AG09309 (cell line): ENCODE results near the gene ATXN7.

Source experiments
- DNase-seq: peaks from one replicate; pipeline ENCODE4 v3.0.0-alpha.2; 2010; ENCODE audit warnings: low read depth
- H3K4me3 ChIP-seq: 2 replicates; pipeline ENCODE4 v1.5.1; 2011; ENCODE audit warnings: mild to moderate bottlenecking, low read depth, low read length, moderate library complexity; ENCODE audit not compliant: control insufficient read depth
- TF ChIP-seq, protein P1 (sequence below): IDR thresholded peaks from 2 replicates; pipeline ENCODE4 v1.5.1; 2011; ENCODE audit warnings: mild to moderate bottlenecking, low read depth, low read length, inconsistent platforms; ENCODE audit not compliant: insufficient read depth, control insufficient read depth; ENCODE audit errors: missing control alignments

ATXN7 gene

DNA sequence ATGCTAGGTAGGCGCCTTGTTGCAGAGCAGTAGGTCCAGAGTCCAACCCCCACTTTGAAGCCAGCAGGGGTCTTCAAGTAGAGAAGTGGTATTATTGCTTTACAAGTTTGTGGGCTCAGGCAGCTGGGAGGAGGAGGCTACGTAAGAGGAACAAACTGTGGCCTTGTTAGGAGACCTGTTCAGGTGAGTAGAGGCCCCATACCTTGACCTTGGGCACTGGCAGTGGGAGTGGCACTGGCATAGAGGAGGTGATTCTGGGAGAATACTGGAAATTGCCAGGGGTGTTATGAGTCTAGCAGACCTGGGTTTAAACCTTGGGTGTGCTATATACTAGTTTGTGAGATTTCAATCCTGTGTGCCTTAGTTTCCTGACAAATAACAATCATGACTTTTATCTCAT, 83.1 kb downstream of the ATXN7 start:
- H3K4me3 ChIP-seq: no peak overlapping the region
- DNase-seq: no peak

DNA sequence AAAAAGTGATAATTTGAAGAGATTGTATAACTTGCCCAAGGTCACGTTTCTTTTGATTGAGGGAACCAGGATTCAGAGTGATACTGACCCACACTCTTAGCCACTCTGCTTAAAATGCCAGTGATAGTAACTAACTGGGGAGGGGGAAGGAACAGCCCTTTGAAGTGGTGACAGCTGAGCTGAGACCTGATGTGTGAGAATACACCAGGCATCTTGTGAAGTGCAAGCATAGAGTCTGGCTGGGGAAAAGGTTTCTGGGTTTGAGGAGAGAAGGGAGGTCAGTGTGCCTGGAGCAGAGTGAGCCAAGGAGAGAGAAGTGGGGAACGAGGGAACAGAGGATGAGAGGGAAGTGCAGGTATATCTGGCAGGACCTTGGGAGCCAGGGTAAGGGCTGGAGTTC, 83.9 kb downstream of the ATXN7 start:
- no peak overlapping the region for H3K4me3 ChIP-seq
- no peak for DNase-seq
- TF ChIP-seq, protein P1, sequence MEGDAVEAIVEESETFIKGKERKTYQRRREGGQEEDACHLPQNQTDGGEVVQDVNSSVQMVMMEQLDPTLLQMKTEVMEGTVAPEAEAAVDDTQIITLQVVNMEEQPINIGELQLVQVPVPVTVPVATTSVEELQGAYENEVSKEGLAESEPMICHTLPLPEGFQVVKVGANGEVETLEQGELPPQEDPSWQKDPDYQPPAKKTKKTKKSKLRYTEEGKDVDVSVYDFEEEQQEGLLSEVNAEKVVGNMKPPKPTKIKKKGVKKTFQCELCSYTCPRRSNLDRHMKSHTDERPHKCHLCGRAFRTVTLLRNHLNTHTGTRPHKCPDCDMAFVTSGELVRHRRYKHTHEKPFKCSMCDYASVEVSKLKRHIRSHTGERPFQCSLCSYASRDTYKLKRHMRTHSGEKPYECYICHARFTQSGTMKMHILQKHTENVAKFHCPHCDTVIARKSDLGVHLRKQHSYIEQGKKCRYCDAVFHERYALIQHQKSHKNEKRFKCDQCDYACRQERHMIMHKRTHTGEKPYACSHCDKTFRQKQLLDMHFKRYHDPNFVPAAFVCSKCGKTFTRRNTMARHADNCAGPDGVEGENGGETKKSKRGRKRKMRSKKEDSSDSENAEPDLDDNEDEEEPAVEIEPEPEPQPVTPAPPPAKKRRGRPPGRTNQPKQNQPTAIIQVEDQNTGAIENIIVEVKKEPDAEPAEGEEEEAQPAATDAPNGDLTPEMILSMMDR: no peak

More for the DNA sequence above, 83.1 kb downstream of the ATXN7 start:
- TF ChIP-seq, protein P1: no peak

DNA sequence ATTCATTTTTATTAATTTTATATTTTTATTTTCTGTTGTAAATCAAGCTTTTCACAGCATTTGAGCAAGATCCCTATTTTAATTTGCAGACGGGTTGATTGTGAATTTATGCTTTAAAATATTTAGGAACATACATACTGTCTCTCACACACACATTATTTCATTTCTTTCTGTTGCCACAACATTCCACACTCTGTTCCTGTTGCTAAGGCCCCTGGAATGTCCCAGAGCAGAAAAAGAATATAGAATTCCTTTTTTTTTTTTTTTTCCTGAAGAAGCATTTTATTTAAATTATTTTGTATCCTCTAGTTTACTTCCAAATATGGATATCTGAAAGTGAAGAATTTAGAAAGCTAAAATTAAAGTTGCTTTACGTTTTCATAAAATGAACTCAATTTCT, 85.3 kb downstream of the ATXN7 start:
- TF ChIP-seq, protein P1: no peak
- no peak overlapping the region for H3K4me3 ChIP-seq
- DNase-seq: no peak

DNA sequence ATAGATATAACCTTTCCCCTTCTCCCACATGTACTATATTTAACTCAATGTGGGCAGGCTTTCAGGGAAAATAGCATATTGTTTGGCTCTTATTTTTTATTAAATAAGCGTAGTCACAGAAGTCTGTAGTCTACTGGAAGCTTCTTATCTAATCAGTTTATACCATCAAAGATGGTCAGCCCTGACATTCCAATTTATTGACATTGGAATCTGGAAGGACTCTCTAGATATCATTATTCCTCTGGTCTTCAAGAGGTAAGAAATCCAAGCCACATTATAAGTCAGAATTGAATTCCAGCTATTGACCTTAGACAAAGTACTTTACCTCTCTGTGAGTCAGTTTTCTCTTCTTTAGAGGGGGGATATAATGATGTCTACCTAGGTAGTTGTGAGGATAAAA, 87.0 kb downstream of the ATXN7 start:
- TF ChIP-seq, protein P1: no peak
- DNase-seq: no peak
- no peak overlapping the region for H3K4me3 ChIP-seq

DNA sequence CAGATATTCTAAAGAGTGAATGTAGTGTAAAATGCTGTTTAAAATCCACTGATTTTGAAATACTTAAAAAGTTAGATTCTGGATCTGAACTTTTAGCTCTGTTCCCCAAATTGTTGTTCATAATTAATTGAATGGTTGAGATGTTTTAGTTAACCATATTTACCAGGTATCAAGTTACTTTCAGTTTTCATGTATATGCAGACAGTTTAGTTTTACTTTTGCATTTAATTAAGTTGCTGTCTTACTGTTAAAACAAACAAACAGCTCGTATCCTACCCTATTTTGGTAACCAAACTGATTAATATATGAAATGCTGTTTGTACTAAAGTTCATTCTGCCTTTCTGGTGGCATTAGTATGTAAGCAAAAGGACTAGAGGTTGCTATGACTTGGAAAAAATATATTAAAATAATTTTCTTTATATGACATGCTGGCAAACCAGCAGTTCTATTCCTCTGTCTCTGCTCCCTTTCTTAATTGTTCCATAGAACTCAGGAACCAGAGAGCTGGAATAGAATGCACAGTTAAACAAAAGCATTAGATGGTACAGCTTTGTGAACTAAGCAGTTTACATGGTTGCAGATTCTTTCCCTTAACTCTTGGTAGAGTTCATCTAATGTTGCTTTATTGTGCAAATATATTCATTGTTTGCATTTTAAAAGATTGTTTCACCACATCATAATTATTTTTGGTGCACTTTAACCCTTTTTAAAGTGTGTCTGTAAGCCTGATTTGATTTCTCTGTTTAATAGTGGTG, 88.0 kb downstream of the ATXN7 start:
- TF ChIP-seq, protein P1: no peak
- DNase-seq: no peak
- H3K4me3 ChIP-seq: no peak overlapping the region

DNA sequence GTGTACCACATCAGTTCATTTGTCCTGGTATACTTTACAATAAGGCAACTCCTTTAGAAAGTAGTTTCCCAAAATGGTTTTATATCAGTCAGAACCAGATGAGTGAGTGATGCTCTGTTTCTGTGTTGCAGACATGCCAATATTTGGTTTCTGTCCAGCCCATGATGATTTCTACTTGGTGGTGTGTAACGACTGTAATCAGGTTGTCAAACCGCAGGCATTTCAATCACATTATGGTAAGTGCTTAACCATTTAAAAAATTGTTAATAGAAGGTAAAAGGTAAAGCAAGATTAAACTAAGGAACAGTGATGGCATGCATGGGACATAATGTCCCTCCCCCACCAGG, 88.6 kb downstream of the ATXN7 start:
- H3K4me3 ChIP-seq: no peak overlapping the region
- TF ChIP-seq, protein P1: no peak
- DNase-seq: no peak

DNA sequence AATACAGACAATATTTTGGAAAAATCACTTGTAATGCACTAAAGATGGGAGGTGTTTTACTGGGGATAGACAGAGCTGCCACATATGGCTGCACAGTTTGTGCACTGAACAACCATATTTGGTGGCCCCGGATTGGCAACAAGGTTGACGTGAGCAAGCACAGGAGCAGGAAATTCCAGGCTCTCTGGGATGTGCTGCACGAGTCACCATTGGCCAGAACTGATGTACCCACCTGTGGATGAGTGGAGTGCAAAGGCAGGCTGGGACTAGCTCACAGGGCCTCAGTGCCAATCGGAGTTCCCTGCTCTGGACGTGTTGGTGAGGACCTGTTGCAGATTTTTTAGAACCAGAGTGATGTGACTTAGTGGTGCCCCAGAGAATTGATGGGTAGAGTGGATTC, 90.5 kb downstream of the ATXN7 start:
- TF ChIP-seq, protein P1: no peak
- H3K4me3 ChIP-seq: no peak overlapping the region
- DNase-seq: no peak
